MV-4-11 (cell line): Measurements from ENCODE around the gene DPH1.

ENCODE experiments used
- DNase-seq: peaks from one replicate; lab custom pipeline; 2025; lab: John Stamatoyannopoulos, UW

The DPH1 gene

GRCh38 chr17:2082003-2082781 lies 52.2 kb downstream of the DPH1 start:
- DNase-seq = no peak

GRCh38 chr17:2083613-2084035 lies 53.7 kb downstream of the DPH1 start:
- DNase-seq = peak; percentile 99

DNA sequence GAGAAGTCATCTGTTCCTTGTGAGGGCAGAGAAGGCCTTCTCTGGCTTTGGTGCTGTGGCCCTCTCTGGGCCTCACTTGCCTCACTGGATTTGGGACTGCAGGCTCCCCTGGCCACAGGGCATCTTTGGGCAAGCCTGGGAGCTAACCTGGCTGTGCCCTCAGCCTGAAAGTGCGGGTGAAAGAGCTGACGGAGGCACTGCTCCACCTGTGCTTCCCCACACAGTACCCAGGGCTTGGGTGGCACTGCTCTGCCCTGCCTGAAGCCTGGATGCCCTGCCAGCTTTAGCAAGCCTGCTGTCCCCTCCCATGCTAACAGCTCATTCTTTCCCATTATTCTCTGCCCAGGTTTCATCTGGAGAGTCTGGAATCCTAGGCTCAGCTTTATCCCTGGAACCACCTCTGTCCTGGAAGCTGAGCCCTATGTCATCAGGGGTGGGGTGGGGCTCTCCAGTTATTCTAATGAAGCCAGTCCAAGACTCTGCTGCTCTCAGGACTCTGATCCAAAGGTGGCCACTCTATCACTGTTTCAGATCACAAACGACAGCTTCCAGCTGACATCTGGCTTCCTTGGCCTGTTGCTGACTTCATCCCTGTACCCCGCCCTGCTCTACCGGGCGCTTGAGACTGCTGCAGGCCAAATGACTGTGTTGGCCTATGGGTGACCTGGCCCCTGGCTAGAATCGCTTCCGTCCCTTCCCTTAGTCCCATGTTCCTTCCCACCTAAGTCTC lies 54.2 kb downstream of the DPH1 start:
- no peak for DNase-seq

- DNase-seq = peak; percentile 15
Measured at GRCh38 chr17:2084766-2085647, 55.1 kb downstream of the DPH1 start.

DNA sequence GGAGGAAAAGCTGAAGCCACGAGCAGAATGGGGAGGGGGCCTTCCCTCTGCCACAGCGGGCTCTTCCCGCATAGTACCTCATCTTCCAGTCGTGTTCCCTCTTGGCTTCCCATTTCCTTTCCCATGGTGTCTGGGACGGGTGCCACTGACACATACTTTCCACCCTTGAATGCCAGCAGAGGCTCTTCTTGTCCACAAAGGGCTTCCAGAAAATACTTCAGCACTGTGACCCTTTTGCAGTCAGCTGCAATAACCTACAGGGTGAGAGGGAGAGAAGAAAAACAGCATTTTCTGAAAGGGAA lies 55.6 kb downstream of the DPH1 start:
- no peak for DNase-seq

GRCh38 chr17:2086306-2086705 lies 56.4 kb downstream of the DPH1 start:
- DNase-seq = no peak

GRCh38 chr17:2087597-2088211 lies 57.8 kb downstream of the DPH1 start:
- DNase-seq = peak; percentile 99

DNA sequence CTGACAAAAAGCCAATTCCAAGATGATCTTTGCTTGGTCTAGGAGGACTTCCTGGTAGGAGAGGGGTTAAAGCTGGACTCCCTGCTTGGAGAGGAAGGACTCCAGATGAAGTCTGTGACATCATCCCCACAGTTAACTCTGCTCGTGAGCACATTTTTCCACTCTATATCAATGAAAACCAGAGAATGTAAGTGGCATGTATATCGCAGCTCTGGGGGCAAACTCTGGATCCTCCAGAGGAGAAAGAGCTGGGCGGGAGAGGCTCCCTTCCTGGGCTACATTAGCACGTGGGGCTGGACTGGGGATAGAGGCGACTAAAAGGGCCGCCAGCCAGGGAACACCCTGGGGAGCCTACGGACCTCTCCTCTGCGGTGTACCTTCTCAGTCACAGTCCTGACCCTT lies 59.1 kb downstream of the DPH1 start:
- DNase-seq = peak; percentile 48

DNA sequence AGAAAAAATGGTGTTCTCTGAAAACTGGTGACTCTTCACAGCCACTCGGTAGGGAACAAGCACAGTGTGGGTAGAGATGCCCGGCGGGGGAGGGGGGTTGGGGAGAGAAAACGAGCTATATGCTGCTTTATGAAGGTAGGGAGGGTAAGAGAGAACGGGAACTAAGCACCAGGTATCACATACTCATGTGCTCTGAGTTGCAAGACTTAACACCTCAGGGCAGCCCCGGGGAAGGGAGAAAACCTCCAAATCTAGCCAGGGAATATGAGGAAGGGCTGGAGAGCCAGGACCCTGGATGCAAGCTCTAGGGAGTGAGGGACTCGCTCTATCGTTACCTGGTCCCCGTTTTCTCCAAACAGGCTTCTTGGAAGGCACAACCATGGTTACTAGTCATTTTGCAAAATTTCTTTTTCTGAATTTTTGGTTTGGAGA lies 60.3 kb downstream of the DPH1 start:
- no peak for DNase-seq

- no peak for DNase-seq
Measured at GRCh38 chr17:2090804-2091534, 61.0 kb downstream of the DPH1 start.

GRCh38 chr17:2092253-2092652 lies 62.3 kb downstream of the DPH1 start:
- no peak for DNase-seq

DNA sequence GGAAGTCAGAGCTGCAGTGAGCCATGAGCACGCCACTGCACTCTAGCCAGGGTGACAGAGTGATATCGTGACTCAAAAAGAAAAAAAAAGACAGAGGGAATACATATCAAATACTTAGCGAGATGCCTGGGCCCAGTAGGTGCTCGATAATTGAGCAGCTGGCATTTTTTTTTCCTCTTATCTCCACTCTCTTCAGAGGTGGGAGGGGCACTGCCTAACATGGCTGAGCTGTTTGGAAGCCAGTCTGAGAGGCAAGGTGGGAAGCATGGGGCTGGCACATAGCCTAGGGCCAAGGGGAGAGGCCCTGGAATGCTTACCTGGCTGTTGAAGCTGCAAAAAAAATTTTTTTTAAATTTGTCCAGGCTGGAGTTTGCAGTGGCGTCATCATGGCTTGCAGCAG lies 63.4 kb downstream of the DPH1 start:
- no peak for DNase-seq
